GM06990 (cell line): ENCODE measurements around the gene IKZF1.
A peak's percentile ranks its signal among the peaks of the same experiment; 100 is the strongest.

Source experiments
- DNase-seq: peaks from one replicate; pipeline ENCODE4 v3.0.0-alpha.2; 2011; ENCODE audit not compliant: insufficient read length; ENCODE audit errors: extremely low read depth
- H3K27me3 ChIP-seq: replicated peaks from 2 replicates; pipeline ENCODE4 v1.6.0; 2011; ENCODE audit warnings: low read length; ENCODE audit not compliant: control insufficient read depth, insufficient read depth
- H3K36me3 ChIP-seq: 2 replicates; pipeline ENCODE4 v1.5.1; 2011; ENCODE audit warnings: low read length; ENCODE audit not compliant: control insufficient read depth, insufficient read depth
- H3K4me3 ChIP-seq: replicated peaks from 2 replicates; pipeline ENCODE4 v1.5.1; 2011; ENCODE audit warnings: low read depth, mild to moderate bottlenecking, control low read depth, low read length
- TF ChIP-seq, protein P1 (sequence below): IDR thresholded peaks from 2 replicates; pipeline ENCODE4 v1.5.1; 2011; ENCODE audit warnings: low read length, control low read depth, mild to moderate bottlenecking, inconsistent platforms; ENCODE audit not compliant: insufficient read depth, poor library complexity, severe bottlenecking

Gene IKZF1

DNA sequence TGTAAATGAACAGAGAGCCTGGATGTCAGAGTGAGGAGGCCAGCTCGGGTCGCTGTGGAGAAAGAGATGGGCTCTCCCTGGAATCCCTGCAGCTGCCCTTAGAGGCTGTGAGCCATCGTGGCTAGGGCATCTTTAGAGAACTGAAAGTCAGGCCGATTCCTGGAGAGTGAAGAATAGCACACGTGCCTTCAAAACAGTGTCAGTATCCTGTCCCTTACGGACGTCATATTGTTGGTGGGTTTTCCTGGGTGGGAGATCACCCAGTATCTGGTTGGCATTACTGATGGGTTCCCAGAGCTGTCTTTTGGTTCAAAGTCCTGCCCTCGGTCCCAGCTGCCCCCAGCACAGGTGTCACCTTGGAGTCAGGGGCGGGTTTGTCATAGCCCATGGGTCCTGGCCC lies 25.3 kb downstream of the IKZF1 start:
- no peak overlapping the region for H3K4me3 ChIP-seq
- TF ChIP-seq, protein P1, sequence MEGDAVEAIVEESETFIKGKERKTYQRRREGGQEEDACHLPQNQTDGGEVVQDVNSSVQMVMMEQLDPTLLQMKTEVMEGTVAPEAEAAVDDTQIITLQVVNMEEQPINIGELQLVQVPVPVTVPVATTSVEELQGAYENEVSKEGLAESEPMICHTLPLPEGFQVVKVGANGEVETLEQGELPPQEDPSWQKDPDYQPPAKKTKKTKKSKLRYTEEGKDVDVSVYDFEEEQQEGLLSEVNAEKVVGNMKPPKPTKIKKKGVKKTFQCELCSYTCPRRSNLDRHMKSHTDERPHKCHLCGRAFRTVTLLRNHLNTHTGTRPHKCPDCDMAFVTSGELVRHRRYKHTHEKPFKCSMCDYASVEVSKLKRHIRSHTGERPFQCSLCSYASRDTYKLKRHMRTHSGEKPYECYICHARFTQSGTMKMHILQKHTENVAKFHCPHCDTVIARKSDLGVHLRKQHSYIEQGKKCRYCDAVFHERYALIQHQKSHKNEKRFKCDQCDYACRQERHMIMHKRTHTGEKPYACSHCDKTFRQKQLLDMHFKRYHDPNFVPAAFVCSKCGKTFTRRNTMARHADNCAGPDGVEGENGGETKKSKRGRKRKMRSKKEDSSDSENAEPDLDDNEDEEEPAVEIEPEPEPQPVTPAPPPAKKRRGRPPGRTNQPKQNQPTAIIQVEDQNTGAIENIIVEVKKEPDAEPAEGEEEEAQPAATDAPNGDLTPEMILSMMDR = no peak
- no peaks in the 10 kb centered on the region for H3K27me3 ChIP-seq
- DNase-seq = no peak
- H3K36me3 ChIP-seq = peaks cover 3% of the 10 kb centered on the region

DNA sequence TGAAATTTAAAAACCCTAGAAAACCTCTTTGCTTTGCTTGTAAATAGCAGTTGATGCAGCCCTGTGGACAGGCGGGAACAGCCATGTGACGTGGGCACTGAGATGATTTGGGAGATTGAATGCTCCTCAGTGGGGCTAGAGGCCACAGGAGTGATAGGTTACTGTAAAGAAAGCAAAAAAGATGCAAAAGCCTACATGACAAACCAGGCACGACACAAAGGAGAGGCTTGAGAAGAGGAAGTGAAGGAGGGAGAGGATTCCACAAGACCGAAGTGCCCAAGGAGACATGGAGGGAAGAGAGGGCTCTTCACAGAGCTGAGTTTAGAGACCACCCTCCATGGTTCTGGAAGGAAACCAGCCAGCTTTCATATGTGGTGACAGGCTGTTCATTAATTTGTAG lies 25.7 kb downstream of the IKZF1 start:
- Histone ChIP-seq H3K27me3 (no peaks in the 10 kb centered on the region), H3K4me3 (no peak overlapping the region), H3K36me3 (peaks cover 3% of the 10 kb centered on the region)
- TF ChIP-seq, protein P1 = no peak
- no peak for DNase-seq

DNA sequence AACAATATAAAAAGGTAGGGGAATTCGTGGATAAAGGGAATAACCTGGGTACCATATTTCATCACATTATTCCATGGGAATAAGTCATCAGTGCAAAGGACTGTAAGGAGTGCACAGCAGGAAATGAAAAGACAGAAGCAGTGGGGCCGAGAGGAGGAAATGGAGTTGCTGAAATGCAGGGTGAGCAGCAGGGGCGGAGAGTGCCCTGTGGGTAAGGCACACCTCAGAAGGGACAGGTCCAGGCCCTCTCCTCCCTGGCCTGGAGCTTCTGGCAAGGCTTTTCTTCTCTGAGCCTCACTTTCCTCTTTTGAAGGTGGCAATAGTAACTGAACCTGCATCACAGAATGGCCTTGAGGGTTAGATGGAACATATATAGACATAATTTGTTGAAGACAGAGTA lies 26.2 kb downstream of the IKZF1 start:
- H3K27me3 ChIP-seq = no peaks in the 10 kb centered on the region
- H3K4me3 ChIP-seq = no peak overlapping the region
- TF ChIP-seq, protein P1 = no peak
- no peak for DNase-seq
- peaks cover 3% of the 10 kb centered on the region for H3K36me3 ChIP-seq

DNA sequence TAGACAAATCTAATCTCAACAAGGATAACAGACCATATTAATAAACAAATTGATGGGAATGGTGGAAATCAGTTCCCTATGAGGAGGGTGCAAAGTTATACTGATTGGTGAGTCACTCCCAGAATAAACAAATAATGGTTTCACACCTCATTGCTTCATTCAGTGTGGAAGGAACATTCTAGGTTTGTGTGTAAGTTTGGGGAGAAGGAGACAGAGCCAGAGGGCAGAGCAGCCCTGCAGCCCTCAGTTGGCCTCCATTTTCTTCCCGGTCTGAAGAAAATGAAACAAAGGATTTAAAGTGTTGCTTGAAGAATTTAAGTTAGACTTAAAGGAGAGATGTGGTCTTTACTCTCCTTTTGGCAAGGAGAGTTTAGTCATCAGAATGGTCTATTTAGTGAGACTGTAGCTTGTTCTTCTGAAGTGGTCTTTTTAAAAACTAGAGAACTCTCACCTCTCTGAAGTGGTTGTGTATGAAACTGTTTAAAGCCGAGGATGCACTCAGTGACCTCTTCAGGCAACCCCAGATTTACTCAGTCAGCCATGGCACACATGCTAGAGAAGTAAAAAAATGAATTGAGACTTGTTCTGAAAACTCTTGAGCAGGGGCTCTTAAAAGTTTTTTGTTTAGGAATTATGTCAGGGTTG lies 27.2 kb downstream of the IKZF1 start:
- TF ChIP-seq, protein P1 = no peak
- Histone ChIP-seq H3K4me3 (peak overlapping the region; percentile 35; the same call in 1 of the 2 replicates), H3K36me3 (peaks cover 3% of the 10 kb centered on the region), H3K27me3 (no peaks in the 10 kb centered on the region)
- DNase-seq = no peak

DNA sequence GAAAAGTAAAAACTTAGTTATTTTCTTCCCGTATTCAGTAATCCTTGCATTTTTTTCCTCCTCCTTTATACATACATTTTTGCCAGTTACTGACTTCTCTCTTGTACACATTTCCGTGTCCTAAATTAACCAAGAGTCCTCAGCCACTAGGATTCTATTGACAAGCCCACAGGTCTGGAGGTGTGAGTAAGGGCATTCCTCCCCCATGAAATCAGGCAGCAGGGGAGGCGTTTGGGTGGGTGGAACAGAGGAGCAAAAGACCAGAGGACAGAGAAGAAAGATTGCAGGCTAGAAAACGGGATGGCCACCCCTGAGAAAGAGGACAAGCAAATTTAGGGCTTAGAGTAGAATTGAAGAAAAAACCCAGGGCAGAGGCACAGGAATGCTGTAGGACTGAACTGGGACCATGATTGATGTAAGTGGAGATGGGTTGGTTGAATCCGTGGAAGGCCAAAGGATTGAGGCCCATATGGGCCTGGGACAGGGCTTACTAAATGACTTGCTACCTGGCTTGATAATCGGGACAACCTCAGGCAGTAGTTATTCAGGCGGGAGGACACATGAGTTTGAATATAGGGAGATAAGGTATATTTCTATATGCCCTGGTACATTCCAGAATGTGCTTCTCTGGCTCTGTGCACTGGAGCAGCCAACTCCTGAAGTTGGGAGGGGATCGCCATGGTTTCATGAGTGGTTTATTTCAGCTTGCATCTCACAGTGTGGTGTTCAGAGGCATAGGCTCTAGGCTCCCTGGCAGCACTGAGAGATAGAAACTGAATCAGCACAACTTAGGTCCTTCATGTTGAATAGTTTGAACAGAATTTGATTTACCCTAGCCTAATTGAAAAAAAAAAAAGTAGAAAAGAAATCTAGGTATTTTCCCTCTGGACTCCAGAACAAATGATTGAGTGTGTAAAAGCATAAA lies 28.0 kb downstream of the IKZF1 start:
- Histone ChIP-seq H3K4me3 (0 out of 2 replicates have a peak overlapping the region, but pooled peaks have one; percentile 11), H3K36me3 (peaks cover 3% of the 10 kb centered on the region), H3K27me3 (no peaks in the 10 kb centered on the region)
- no peak for DNase-seq
- TF ChIP-seq, protein P1 = no peak
